Activated CD4-positive, alpha-beta T cell treated with anti-CD3 and anti-CD28 coated beads, Interleukin-2, amount 10 ng/mL, durations not matched to agents 24 days and 14 days (primary cell): ENCODE measurements around the gene P3H3. TPM values are rescaled to one million over a fixed set of nuclear protein-coding genes. Genes with fewer than 3 reads are reported as not detected.

ENCODE experiments used
- DNase-seq: peaks from one replicate; pipeline ENCODE4 v3.0.0; 2022
- H3K27ac Mint-ChIP-seq: one replicate; pipeline ENCODE4 v1.8.0; 2022; ENCODE audit warnings: mild to moderate bottlenecking, mixed read lengths
- H3K27me3 Mint-ChIP-seq: one replicate; pipeline ENCODE4 v1.8.0; 2022; ENCODE audit warnings: mixed read lengths
- H3K36me3 Mint-ChIP-seq: one replicate; pipeline ENCODE4 v1.8.0; 2022; ENCODE audit warnings: low read depth, mild to moderate bottlenecking, mixed read lengths
- H3K4me1 Mint-ChIP-seq: one replicate; pipeline ENCODE4 v1.8.0; 2021; ENCODE audit warnings: mixed read lengths
- H3K4me3 Mint-ChIP-seq: one replicate; pipeline ENCODE4 v1.8.0; 2022; ENCODE audit warnings: mild to moderate bottlenecking, moderate library complexity, mixed read lengths
- H3K9me3 Mint-ChIP-seq: one replicate; pipeline ENCODE4 v1.8.0; 2021; ENCODE audit warnings: mixed read lengths
- intact Hi-C: fragments of 100-400 bp; cut with micrococcal nuclease; formaldehyde crosslinking; loops from one replicate; pipeline ENCODE4 v1.15.1; 2023
- total RNA-seq: library from RNA; stranded (reverse); gene quantifications from 2 replicates; pipeline ENCODE4 v1.2.3, GENCODE V29; 2022

The P3H3 gene, protein sequence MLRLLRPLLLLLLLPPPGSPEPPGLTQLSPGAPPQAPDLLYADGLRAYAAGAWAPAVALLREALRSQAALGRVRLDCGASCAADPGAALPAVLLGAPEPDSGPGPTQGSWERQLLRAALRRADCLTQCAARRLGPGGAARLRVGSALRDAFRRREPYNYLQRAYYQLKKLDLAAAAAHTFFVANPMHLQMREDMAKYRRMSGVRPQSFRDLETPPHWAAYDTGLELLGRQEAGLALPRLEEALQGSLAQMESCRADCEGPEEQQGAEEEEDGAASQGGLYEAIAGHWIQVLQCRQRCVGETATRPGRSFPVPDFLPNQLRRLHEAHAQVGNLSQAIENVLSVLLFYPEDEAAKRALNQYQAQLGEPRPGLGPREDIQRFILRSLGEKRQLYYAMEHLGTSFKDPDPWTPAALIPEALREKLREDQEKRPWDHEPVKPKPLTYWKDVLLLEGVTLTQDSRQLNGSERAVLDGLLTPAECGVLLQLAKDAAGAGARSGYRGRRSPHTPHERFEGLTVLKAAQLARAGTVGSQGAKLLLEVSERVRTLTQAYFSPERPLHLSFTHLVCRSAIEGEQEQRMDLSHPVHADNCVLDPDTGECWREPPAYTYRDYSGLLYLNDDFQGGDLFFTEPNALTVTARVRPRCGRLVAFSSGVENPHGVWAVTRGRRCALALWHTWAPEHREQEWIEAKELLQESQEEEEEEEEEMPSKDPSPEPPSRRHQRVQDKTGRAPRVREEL
- total RNA-seq, result 4.1 and 4.7 TPM in 2 replicates

DNA sequence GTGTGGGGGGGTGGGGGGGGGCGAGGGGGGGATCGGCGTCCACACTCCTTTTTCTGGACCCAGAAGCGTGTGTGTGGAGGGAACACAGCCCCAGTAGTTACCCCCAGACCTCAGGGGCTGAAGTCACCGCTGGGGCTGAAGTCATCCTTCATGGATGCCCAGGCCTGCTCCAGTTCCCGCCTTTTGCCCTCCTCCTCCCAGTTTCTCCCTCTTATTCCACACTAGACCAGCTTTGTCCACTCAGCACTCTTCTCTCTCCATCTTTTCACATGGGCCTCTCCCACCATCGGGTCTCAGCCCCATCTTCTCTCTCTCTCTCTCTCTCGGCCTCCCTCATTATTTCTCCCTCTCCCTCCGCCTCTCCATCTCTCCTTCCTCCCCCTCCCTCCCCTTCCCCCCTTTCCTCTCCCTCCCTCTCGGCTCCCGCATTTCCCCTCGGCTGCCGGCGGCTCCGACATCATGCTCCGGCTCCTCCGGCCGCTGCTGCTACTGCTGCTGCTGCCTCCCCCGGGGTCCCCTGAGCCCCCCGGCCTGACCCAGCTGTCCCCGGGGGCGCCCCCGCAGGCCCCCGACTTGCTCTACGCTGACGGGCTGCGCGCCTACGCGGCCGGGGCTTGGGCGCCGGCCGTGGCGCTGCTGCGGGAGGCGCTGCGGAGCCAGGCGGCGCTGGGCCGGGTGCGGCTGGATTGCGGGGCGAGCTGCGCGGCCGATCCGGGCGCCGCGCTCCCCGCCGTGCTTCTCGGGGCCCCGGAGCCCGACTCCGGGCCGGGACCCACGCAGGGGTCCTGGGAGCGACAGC, at the start of gene P3H3:
Gene P3H3, plus strand, starts transcription at position 426 of the 799 bp plus-strand sequence. Its CDS starts 34 bp downstream, at position 460.
- Mint-ChIP-seq H3K4me3 (peak within 1 kb of the TSS; percentile 92), H3K27ac (peak within 1 kb of the TSS; percentile 87), H3K9me3 (no peaks in the 10 kb centered on the region), H3K4me1 (peaks cover 26% of the 10 kb centered on the region), H3K36me3 (peaks cover 2% of the 10 kb centered on the region), H3K27me3 (peaks cover 52% of the 10 kb centered on the region)
- DNase-seq, result no peak
- intact Hi-C loops, result loop anchor here (5.0 kb wide), 3 partner anchors 36 to 271 kb away; partner anchors contain the start of genes IFFO1 and PTMS

DNA sequence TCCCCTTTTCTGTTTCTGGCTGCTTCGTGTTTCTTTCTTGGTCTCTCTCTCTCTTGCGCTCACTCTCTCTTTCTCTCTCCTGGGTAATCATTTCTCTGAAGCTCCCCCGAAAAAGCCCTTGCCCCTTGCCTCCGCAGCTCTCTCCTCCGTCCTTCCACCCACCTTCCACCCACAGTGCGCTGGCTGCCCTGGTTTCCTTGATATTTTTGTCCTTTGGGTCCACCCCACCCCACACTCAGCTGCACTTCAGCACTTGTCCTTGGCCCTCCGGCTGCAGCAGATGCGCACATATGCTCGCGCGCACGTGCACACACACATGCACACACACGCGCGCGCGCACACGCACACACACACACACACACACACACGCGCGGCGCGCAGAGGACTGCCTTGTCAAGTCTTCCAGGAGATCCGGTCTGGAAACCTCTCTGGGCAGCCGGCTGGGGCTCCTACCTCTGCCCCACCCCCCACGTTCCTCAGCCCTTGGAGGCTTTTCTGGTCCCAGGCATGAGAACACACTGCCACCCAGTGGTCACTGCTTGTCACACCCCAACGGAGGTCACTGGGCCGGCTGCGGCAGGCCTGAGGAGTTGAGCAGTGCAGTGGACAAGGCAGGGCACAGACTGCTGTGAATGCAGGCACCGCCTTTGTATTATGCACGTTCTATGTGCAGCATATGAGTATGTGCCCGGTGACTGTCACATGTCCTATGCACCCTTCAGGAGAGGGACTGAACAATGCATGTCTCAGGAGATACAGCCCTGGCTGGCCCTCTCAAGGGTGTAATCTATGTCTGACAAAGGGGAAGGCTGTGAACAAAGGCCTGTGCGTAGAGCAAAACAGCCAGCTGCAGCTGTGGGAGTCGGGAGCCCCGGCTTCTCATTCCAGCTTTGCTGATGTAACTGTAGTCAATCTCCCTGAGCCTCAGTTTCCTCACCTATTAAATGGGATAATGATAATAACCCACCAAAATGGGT, 49.3 kb upstream of the P3H3 start:
- Mint-ChIP-seq H3K27me3 (no peaks in the 10 kb centered on the region), H3K27ac (peak overlapping the region; percentile 88), H3K4me3 (peak overlapping the region; percentile 84), H3K9me3 (no peaks in the 10 kb centered on the region), H3K4me1 (peaks cover 76% of the 10 kb centered on the region), H3K36me3 (peaks cover 48% of the 10 kb centered on the region)
- peak; percentile 97 for DNase-seq
- intact Hi-C loops, result loop anchor here (1.0 to 2.0 kb wide), 3 partner anchors 26 to 90 kb away; partner anchors contain the start of genes MLF2 and ZNF384

DNA sequence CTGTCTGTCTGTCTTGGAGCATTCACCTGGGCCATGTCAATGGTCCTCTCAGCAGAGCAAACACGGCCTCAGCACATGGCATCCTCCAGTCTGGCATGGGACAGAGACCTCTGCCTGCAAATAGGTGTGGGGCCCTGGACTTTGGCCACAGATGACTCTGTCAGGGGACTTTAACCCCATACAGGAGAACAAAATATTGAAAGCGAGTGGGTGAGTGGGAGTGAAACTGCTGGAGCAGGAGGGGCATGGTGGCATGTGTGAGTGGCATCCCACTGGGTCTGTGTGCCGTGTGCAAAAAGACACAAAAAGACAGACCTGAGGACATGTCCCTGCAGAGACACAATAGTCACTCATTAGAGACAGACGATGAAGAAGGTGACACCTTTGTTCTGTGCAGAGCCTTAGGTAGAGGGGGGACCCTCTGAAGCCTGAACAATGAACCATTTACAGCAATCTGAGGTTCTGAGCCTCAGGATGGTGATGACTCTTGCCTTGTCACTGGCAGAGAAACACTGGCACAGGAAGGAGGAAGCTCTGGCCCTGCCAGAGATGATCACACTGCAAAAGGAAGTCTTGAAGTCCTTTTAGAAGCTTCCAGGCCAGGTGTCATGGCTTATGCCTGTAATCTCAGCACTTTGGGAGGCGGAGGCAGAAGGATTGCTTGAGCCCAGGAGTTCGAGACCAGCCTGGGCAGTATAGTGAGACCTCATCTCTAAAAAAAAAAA, 48.3 kb upstream of the P3H3 start:
- Mint-ChIP-seq H3K36me3 (peaks cover 37% of the 10 kb centered on the region), H3K27me3 (no peaks in the 10 kb centered on the region), H3K9me3 (no peaks in the 10 kb centered on the region), H3K4me1 (peaks cover 78% of the 10 kb centered on the region), H3K4me3 (peak overlapping the region; percentile 35), H3K27ac (peak overlapping the region; percentile 88)
- intact Hi-C loops, result loop anchor here (1.0 to 2.0 kb wide), 5 partner anchors 8 to 91 kb away; partner anchors contain the start of genes CD4, LAG3, MLF2 and ZNF384
- DNase-seq, result peak; percentile 72

DNA sequence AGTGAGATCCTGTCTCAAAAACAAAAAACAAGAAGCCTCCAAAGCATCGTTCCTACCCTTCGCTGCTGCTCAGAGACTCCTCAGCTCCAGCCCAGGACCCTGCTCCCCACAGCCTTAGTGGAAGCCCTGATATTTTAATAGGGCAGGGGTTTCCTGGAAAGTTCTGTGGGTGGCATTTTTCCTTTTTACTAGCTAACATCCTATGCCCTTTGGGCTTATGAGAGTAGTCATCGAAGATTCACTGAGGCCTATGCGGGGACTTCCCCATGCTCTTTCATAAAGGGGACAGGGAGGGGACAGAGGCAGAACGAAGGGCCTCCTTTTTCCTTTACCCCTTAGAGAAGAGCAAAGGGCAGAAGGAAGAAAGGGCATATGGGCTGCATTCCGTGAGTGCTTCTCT, 47.6 kb upstream of the P3H3 start:
- Mint-ChIP-seq H3K36me3 (peaks cover 30% of the 10 kb centered on the region), H3K27me3 (no peaks in the 10 kb centered on the region), H3K9me3 (no peaks in the 10 kb centered on the region), H3K27ac (peak overlapping the region; percentile 88), H3K4me1 (peaks cover 72% of the 10 kb centered on the region), H3K4me3 (peak overlapping the region; percentile 68)
- peak; percentile 75 for DNase-seq
- intact Hi-C loops, result loop anchor here (1.0 kb wide), 2 partner anchors 8 to 9 kb away; partner anchors contain the start of genes CD4 and LAG3

DNA sequence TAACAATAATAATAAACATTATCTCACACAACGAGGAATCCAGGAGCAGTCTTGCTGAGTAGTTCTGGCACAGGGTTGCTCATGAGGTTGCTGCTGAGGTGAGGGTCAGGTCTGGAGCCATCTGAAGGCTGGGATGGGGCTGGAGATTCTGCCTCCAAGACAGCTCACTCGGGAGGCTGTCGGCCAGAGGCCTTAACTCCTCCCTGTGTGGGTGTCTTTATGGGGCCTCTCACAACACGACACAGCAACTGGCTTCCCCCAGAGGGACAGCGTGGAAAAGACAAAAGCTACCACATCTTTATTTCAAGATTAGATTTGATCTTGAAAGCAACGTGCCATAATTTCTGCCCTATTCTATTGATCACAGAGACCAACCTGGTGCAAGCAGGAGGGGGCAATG, 46.1 kb upstream of the P3H3 start:
- Mint-ChIP-seq H3K27me3 (no peaks in the 10 kb centered on the region), H3K27ac (peak overlapping the region; percentile 54), H3K4me1 (peaks cover 71% of the 10 kb centered on the region), H3K9me3 (no peaks in the 10 kb centered on the region), H3K4me3 (peak overlapping the region; percentile 25), H3K36me3 (peaks cover 18% of the 10 kb centered on the region)
- DNase-seq, result no peak
- intact Hi-C loops, result no loop called here

DNA sequence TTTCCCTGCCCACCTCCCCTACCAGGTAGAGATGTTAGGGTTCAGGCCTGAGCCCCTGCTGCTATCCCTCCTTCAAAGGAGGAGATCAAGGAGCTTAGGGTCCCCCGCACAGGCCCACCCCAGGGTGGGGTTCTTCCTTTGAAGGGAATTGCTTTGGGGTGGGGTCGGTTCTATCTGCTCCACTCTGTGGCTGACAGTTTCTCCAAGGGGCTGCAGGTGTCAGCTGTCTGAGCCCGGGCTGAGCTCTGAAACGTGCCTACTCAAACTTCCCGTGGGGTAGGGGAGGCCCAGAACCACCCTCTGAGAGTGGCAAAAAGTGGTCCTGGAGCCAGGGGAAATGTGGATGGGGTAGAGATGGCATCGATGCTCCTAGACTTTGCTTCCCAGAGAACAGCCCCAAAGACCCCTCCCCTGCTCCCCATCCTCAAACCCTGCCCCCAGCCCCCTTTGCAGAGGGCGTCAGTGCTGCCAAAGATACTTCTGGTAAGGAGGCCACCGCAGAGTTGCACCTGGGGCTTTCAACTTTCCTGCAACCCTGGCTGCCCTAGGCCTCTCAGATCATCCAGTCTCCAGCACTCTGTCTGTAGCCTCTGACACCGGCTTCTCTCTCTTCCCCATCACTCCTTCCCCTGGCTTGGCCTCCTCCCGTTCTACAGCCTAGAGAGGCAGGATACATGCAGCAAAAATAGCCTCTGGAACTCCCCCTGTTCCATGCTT, 45.2 kb upstream of the P3H3 start:
- Mint-ChIP-seq H3K9me3 (no peaks in the 10 kb centered on the region), H3K4me1 (peaks cover 66% of the 10 kb centered on the region), H3K27ac (peak overlapping the region; percentile 48), H3K36me3 (peaks cover 10% of the 10 kb centered on the region), H3K4me3 (peak overlapping the region; percentile 52), H3K27me3 (no peaks in the 10 kb centered on the region)
- intact Hi-C loops, result no loop called here
- no peak for DNase-seq

DNA sequence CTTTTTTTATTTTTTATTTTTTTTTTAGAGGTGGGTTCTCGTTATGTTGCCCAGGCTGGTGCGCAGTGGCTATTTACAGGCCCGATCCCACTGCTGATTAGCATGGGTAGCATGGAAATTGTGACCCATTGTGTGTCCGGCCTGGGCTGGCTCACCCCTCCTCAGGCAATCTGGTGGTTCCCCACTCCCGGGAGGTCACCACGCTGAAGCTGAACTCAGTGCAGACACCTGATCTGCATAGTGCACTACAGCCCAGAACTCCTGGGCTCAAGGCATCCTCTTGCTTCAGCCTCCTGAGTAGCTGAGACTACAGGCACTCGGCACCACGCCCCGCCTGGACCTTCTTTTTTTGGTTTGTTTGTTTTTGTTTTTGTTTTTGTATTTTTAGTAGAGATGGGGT, 44.4 kb upstream of the P3H3 start:
- Mint-ChIP-seq H3K4me1 (peaks cover 64% of the 10 kb centered on the region), H3K9me3 (no peaks in the 10 kb centered on the region), H3K36me3 (peaks cover 1% of the 10 kb centered on the region), H3K27ac (peak overlapping the region; percentile 2), H3K27me3 (no peaks in the 10 kb centered on the region), H3K4me3 (no peak overlapping the region)
- intact Hi-C loops, result no loop called here
- no peak for DNase-seq

DNA sequence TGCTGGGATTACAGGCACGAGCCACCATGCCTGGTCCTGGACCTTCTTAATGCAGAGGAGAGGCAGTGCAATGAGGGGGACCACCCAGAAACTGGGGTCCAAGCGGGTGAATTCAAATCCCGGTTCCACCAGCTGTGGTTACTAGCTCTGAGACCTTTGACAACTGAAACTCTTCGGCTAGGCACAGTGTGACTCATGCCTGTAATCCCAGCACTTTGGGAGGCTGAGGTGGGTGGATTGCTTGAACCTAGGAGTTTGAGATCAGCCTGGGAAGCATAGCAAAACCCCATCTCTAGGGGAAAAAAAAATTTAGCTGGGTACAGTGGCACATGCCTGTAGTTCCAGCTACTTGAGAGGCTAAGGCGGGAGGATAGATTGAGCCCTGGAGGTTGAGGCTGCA, 43.9 kb upstream of the P3H3 start:
- Mint-ChIP-seq H3K9me3 (no peaks in the 10 kb centered on the region), H3K36me3 (no peaks in the 10 kb centered on the region), H3K27ac (peak overlapping the region; percentile 72), H3K4me1 (peaks cover 64% of the 10 kb centered on the region), H3K27me3 (no peaks in the 10 kb centered on the region), H3K4me3 (peak overlapping the region; percentile 38)
- intact Hi-C loops, result no loop called here
- DNase-seq, result no peak

DNA sequence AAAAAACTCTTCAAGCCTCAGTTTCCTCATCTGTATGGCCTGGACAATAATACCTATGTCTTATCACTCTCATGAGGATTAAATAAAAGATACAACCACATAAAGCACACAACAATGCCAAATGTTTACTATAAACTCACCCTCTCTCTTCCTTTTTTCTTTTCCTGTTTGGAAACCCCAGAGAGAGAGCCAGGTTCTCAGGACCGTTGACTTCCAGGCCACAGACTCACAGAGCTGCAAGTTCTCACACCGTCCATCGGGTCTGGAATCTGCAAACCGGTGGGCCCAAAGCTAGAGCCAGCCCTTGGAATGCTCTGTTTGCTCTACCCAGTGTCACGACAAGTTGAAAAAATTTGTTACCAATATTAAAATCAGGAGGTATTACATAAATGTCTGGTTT, 43.4 kb upstream of the P3H3 start:
- Mint-ChIP-seq H3K27me3 (no peaks in the 10 kb centered on the region), H3K27ac (no peak overlapping the region), H3K4me3 (no peak overlapping the region), H3K9me3 (no peaks in the 10 kb centered on the region), H3K36me3 (peaks cover 2% of the 10 kb centered on the region), H3K4me1 (peaks cover 62% of the 10 kb centered on the region)
- intact Hi-C loops, result loop anchor here (5.0 kb wide), 1 partner anchor 177 kb away; the partner anchor contains the start of gene CHD4
- DNase-seq, result no peak

DNA sequence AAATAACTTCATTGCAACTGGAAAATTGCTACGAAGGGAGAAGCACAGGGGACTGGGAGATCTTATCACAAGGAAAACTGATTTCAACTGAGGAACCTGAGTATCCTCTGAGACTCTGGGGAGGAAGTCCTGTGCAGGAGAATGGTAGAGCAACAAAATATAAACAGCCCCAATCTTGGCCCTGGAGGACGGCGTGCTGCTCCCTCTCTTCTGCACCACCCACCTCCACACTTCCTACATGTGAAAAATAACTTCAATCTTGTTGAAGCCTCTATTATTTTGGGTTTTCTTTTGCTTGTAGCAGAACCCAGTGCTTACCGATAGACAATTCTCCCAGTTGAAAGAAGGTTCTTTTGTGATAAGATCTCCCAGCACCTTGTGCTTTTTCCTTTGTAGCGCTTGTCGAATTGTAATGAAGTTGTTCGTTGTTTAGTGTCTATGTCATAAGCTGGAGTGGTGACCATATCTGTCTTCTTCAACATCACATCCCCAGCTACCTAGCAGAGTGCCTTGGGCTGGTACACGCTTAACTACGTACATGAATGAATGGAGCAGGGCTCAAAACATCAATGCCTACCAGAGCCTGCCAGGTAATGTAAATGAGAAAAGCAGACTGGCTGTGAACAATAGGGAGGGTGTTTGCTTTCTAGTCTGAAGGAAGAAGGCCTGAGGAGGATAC, 41.7 kb upstream of the P3H3 start:
- Mint-ChIP-seq H3K4me3 (peak overlapping the region; percentile 68), H3K4me1 (peaks cover 57% of the 10 kb centered on the region), H3K27ac (peak overlapping the region; percentile 70), H3K9me3 (no peaks in the 10 kb centered on the region), H3K36me3 (peaks cover 16% of the 10 kb centered on the region), H3K27me3 (no peaks in the 10 kb centered on the region)
- peak; percentile 73 for DNase-seq
- intact Hi-C loops, result loop anchor here (5.0 kb wide), 1 partner anchor 179 kb away; the partner anchor contains the start of gene CHD4

DNA sequence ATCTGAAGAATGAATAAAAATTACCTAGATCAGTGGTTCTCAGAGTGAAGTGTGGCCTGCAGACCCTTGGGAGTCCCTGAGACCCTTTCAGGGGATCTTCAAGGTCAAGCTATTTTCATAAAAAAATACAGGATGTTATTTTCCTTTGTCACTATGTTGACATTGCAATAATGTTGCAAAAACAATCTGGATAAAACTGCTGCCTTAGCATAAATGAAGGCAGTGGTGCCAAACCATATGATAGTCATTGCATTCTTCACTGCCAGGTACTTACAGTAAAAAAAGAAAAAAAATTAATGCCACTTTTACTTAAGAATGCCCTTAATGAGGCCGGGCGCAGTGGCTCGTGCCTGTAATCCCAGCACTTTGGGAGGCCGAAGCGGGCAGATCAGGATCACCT, 40.9 kb upstream of the P3H3 start:
- no peaks in the 10 kb centered on the region for H3K27me3 Mint-ChIP-seq
- no peak overlapping the region for H3K4me3 Mint-ChIP-seq
- H3K27ac Mint-ChIP-seq, result peak overlapping the region; percentile 70
- no peaks in the 10 kb centered on the region for H3K9me3 Mint-ChIP-seq
- intact Hi-C loops, result loop anchor here (5.0 kb wide), 1 partner anchor 180 kb away; the partner anchor contains the start of gene CHD4
- peaks cover 61% of the 10 kb centered on the region for H3K4me1 Mint-ChIP-seq
- peaks cover 22% of the 10 kb centered on the region for H3K36me3 Mint-ChIP-seq
- DNase-seq, result no peak
